Endometrium (tissue), 2 donors: Measurements from ENCODE around the gene SDF4.
"Not testable (repeated sequence)": the region's sequence is repeated elsewhere in the genome, so short reads cannot be mapped to it uniquely, and the experiment has no call there.

ENCODE experiments used
- FAIRE-seq: peaks from 2 replicates; lab custom pipeline; 2012; peaks lifted over from hg19 to GRCh38; lab: Jason Lieb, UNC
- donor health status: control.
- donor health status: control.

SDF4 gene

GRCh38 chr1:1259540-1259939 lies 27.7 kb upstream of the SDF4 start:
- no peak for FAIRE-seq

DNA sequence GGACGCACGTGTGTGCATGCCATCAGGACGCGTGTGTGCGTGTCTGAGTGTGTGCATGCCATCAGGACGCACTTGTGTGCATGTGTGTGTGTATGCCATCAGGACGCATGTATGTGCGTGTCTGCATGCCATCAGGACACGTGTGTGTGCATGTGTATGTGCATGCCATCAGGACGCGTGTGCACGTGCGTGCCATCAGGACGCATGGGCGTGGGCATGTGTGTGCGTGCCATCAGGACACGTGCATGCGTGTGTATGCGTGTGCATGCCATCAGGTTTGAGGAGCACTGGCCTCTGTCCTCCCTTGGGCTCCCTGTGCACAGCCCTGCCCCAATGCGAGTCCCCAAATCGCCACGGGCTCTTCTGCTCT lies 27.3 kb upstream of the SDF4 start:
- no peak for FAIRE-seq

GRCh38 chr1:1256956-1257871 lies 25.4 kb upstream of the SDF4 start:
- no peak for FAIRE-seq

GRCh38 chr1:1255611-1256010 lies 23.8 kb upstream of the SDF4 start:
- FAIRE-seq: no peak

DNA sequence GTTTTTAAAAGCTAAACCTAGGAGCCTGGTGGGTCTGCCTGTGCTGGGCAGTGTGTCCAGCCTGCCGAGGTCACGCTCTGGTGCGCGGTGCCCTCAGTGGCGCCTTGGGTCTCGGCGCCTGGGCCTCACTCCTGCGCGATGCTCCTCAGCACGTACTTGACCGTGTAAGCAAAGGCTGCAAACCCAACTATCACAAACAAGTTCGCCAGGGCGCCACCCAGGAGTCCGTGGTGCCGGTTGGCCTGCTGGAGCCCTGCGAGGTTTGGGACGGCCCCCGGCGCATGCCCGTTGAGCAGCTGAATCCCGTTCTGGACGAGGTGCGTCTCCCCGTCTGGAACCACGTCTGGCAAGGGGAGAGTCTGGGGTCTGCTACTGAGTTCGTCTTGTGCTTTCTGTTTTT lies 23.3 kb upstream of the SDF4 start:
- no peak for FAIRE-seq

DNA sequence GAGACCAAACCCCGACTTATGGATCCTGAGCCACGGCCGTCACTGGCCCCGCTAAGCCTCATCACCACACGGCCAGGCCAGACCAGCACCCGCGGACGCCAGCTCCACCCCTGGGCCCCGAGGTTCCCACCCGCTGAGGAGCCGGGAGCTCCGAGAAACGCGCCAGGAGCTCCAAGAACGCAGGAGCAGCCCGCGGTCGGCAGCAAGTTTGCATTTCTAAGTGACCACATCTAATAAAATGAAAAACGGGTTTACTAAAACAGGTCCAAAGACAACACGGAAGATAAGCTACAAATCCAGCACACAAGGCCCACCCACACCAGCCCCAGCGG lies 22.8 kb upstream of the SDF4 start:
- FAIRE-seq: no peak

DNA sequence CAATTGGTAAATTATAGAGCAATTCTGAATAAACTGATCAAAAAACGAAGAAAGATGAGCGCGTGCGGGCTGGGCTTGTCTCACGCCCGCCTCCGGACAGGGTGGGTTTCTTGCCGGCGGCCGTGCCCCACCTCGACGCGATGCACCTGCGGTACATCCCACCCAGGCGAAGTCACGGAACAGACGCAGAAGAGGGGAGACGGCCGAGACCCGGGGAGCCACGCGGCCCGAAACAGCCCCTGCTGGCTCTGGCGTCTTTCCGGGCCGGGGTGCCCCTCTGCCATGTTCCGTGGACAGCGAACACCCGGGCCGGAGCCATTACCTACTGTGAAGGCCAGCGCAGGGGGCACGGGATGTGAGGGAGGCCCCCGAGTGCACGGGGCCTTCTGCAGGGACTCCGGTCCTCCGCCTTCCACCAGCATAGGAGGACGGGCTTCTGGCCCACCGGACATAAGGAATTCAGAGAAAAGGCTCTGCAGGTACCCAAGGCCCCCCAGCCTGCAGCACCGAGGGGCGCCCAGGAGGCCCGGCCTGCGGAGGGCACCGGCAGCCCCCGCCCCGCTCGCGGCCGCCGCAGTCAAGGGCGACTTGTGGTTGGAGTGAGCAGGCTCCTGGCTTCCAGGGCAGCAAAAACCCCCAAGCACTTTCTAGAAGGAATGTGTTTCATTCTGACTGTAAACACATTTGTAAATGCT lies 22.3 kb upstream of the SDF4 start:
- no peak for FAIRE-seq

GRCh38 chr1:1253314-1253713 lies 21.5 kb upstream of the SDF4 start:
- no peak for FAIRE-seq

DNA sequence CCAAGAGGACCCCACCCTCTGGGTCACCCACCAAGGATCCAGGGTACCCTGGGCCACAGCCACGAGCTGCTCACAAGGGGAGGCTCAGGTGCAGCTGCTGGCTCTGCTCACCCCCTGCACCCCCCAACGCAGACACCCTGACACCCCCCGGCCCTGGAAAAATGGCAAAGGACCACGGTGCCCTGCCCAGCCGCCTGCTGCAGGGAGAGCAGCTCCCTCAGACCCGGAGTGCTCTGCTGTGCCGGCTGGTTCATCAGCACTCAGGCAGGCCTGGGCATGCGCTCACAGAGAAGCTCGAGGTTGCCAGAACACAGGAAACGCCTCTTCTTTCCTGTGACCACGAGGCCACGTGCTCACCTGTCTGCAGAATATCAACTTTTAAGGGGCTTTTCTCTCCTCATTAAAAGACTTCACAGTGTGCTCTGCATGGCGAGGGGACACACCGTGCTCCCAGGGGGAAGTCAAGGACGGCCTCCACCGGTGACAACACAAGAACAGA lies 19.0 kb upstream of the SDF4 start:
- FAIRE-seq: no peak

DNA sequence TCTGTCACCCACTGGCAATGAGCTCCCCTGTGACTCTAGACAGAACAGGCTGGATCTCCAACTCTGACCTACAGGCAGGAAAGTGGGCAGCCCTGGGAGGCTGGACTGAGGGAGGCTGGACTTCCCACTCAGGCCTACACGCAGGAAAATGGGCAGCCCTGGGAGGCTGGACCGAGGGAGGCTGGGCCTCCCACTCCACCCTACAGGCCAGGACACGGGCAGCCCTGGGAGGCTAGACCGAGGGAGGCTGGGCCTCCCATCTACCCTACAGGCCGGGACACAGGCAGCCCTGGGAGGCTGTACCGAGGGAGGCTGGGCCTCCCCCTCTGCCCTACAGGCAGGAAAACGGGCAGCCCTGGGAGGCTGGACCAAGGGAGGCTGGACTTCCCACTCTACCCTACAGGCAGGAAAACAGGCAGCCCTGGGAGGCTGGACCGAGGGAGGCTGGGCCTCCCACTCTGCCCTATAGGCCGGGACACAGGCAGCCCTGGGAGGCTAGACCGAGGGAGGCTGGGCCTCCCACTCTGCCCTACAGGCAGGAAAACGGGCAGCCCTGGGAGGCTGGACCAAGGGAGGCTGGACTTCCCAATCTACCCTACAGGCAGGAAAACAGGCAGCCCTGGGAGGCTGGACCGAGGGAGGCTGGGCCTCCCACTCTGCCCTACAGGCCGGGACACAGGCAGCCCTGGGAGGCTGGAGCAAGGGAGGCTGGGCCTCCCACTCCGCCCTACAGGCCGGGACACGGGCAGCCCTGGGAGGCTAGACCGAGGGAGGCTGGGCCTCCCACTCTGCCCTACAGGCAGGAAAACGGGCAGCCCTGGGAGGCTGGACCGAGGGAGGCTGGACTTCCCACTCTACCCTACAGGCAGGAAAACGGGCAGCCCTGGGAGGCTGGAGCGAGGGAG lies 16.5 kb upstream of the SDF4 start:
- FAIRE-seq: not testable (repeated sequence)

DNA sequence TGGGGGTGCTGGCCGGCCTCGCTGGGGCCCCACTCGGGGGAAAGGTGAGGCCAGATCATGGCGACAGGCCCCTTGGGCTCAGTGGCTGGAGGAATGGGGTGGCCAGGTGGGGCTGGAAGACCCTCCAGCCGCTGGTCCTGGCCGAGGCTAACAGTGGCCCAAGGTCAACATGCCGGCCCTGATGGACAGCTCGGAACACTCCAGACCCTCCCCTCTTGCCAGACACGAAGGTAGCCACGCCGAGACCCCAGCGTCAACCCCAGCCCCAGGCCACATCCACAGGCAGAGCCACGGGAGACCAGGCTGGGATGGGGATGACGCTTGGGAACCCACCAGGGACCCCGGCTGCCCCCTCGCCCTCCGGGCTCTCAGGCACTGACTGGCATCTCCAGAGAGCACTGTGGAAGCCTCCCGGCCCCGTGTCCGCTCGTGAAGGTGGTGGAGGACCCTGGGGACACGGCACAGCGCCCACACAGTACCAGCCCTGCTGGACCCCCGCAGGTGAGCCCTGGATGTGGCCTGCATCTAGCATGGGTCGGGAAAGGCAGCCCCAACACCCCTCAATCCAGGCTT lies 15.6 kb upstream of the SDF4 start:
- no peak for FAIRE-seq

DNA sequence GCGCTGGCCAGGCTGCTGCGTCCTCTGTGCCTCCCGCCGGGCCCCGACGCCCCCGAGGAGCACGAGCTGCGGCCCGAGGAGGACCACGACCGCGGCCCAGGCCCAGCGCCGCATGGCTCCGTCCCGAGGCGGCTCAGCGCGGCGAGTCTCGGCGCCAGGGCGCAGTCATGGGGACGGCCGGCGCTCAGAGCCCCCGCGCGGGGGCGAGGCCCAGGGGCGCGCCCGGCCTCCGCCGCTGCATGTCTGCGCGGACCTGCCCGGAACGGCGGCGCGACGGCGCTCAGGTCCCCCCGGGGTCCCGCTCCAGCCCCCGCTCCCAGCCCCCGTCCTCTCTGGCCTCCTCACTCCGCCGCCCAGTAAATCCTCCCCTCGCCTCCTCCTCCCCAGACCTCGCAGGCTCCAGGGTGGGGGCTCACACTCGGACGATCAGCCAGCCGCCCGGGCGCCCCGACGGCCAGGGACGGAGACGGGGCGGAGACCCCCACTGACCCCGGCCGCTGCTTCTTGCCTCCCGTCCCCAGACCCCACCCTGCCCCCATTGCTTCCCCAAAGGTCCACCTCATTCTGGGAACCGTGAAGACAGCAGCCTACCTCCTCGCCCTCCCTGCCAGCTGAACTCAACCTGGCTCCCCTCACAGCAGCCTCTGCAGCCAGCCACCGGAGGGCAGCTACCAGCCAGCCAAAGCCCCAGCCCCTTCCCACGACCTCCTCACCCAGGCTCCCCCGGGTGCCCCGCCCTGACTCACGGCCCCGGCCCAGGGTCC lies 15.0 kb upstream of the SDF4 start, which contains the start of gene C1QTNF12:
TSS of gene C1QTNF12 (minus strand) at position 146 of the 764 bp plus-strand sequence. CDS start at position 114, 32 bp downstream.
- no peak for FAIRE-seq

DNA sequence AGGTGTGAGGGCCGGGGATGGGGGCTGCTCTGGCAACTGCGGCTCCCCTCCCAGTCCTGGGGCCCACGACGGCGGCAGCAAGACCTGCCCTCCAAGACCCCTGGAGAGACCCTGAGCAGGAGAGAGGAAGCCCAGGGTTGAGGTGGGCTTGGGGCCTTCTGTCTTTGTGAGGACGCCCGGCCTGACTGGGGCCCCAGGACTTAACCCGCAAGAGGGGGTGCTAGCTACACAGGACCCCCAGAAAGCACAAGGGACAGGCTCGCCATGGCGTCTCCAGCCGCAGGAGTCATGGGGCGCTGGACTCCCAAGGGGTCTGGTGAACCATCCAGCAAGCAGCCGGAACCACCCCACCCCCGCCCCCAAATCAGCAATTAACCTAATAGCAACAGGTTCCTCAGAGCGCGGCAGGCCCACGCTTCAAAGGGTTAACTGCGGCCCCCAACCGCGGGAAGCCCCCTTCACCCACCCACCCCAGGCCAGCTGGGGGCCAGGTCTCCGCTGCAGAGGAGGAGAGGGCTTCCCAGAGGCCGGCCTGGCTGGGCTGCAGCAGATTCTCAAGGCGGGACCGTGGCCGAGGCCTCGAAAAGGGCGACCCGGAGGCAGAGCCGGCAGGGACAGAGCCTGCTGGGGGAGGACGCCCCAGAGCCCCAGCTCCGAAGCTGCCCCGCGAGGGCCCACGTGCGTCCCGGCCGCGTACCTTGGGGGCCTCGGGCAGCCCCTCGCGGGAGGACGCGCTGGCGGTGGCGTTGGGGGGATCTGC lies 14.2 kb upstream of the SDF4 start:
- FAIRE-seq: no peak

DNA sequence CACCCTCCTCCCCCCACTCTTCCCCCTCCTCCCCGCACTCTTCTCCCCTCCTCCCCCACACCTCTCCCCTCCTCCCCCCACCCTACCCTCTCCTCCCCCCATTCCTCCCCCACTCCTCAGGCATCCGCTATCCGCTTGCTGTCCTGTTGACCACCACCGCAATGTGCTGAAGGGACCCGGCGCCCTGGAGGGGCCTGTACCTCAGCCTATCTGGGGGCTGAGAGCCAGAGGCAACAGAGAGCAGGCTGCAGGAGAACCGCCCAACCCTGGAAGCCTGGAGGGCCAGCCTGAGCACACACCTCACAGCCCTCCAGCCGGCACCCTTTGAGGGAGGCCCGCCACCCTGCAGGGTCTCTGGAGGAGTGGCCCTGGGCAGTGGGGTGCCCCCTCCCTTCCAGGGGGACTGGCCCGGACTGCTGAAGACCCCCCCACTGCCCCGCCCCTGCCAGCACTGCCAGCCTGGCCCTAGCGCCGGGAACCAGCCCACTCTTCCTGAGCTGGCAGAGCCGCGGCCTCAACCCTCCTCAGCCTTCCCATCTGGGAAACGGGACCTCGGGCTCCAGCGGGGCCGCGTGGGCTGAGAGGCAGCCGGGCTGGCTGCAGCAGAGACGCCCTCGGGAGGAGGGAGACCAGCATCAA lies 13.5 kb upstream of the SDF4 start:
- FAIRE-seq: no peak

- no peak for FAIRE-seq
These were observed 12.5 kb upstream of the SDF4 start for GRCh38 chr1:1244192-1244811.

GRCh38 chr1:1243807-1244191 lies 12.0 kb upstream of the SDF4 start:
- FAIRE-seq: no peak

DNA sequence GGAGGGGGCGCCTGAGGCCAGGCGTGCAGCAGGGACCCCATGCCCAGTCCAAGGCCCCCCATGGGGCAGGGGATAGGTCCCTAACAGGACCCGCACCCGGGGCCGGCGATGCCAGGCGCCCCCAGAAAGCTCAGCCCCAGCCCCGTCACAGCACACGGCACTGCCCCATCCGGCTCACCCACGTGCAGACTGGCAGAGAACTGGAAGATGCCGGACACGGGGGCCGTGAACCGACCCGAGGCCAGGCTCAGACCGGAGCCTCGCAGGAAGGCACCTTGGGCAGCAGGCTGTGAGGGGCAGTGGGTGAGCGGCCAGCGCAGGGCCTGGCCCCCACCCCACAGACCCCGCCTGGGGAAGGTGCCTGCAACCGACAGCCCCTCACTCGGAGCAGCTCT lies 11.5 kb upstream of the SDF4 start:
- FAIRE-seq: no peak

GRCh38 chr1:1242461-1243265 lies 10.9 kb upstream of the SDF4 start:
- no peak for FAIRE-seq
